A549 (cell line): ENCODE data around the gene QRICH1. TPM values are rescaled to one million over a fixed set of nuclear protein-coding genes. Genes with fewer than 3 reads are reported as not detected.

Experiments
- ATAC-seq, 2 experiments: fragments of 200-7000 bp in 1 of 2; fragments of >200 bp in 1 of 2; cut with Nextera tagmentation in 1 of 2; cut with Tn5 transposase in 1 of 2; 3 replicates each; pipeline versions ENCODE4 v1.8.0 to v1.9.1; 2018 to 2020; ENCODE audit warnings: mild to moderate bottlenecking in 1 of 2, moderate library complexity in 1 of 2
- CTCF ChIA-PET: fragments of 300-600 bp; sonication (Branson Sonifier 250); formaldehyde crosslinking; extraction: SDS; loops from one replicate; lab custom pipeline; 2021; ENCODE audit warnings: antibody characterized with exemption, inconsistent platforms; lab: Yijun Ruan, JAX
- POLR2A ChIA-PET: fragments of 350-600 bp; formaldehyde crosslinking; extraction: SDS; loops from one replicate; lab custom pipeline; 2021; ENCODE audit warnings: antibody characterized with exemption, inconsistent platforms; lab: Yijun Ruan, JAX
- DNase-seq, 2 experiments: peaks; one replicate each; pipeline versions ENCODE4 v3.0.0 to v3.0.0-alpha.2; 2011 to 2016; ENCODE audit warnings: low read depth in 1 of 2, low spot score in 1 of 2
- FAIRE-seq: peaks from 2 replicates; lab custom pipeline; 2011; peaks lifted over from hg19 to GRCh38; lab: Jason Lieb, UNC
- H3K27ac ChIP-seq, 2 experiments: fragments of >200 bp; sonication (Bioruptor Twin); formaldehyde crosslinking; 3 replicates each; pipeline ENCODE4 v1.5.1; 2016 to 2017
- H3K4me1 ChIP-seq: fragments of >200 bp; sonication (Bioruptor Twin); formaldehyde crosslinking; 3 replicates; pipeline ENCODE4 v1.6.1; 2016
- H3K4me2 ChIP-seq: fragments of >200 bp; sonication (Bioruptor Twin); formaldehyde crosslinking; 3 replicates; pipeline ENCODE4 v1.6.1; 2016
- H3K4me3 ChIP-seq: fragments of >200 bp; sonication (Bioruptor Twin); formaldehyde crosslinking; 3 replicates; pipeline ENCODE4 v1.5.1; 2016
- H3K9me3 ChIP-seq: fragments of >200 bp; sonication (Bioruptor Twin); formaldehyde crosslinking; 3 replicates; pipeline ENCODE4 v1.6.1; 2016
- BCL3 ChIP-seq: fragments of >200 bp; sonication (Bioruptor Twin); formaldehyde crosslinking; IDR thresholded peaks from 3 replicates; pipeline ENCODE4 v1.6.1; 2016
- CBX2 ChIP-seq: fragments of 200-600 bp; sonication (generic); IDR thresholded peaks from 2 replicates; pipeline ENCODE4 v1.6.1; 2016; ENCODE audit warnings: low read depth, mild to moderate bottlenecking, borderline replicate concordance
- CBX8 ChIP-seq: fragments of 200-600 bp; sonication (generic); IDR thresholded peaks from 2 replicates; pipeline ENCODE4 v1.6.1; 2016
- CEBPB ChIP-seq, 2 experiments: fragments of >200 bp in 1 of 2; sonication (Bioruptor Twin) in 1 of 2; formaldehyde crosslinking in 1 of 2; IDR thresholded peaks; 2 replicates each; pipeline ENCODE4 v1.6.1; 2012 to 2016
- EHF ChIP-seq: fragments of 250-450 bp; sonication (Bioruptor Pico); IDR thresholded peaks from 2 replicates; pipeline ENCODE4 v1.5.0; 2020; ENCODE audit warnings: mild to moderate bottlenecking
- EHMT2 ChIP-seq: fragments of 200-600 bp; sonication (generic); IDR thresholded peaks from 2 replicates; pipeline ENCODE4 v1.6.1; 2016; ENCODE audit warnings: antibody characterized with exemption, low read depth, mild to moderate bottlenecking, moderate library complexity
- EP300 ChIP-seq, 2 experiments: fragments of >200 bp; sonication (Bioruptor Twin); formaldehyde crosslinking; IDR thresholded peaks; 2 replicates in 1 of 2; 3 replicates in 1 of 2; pipeline ENCODE4 v1.6.1; 2016 to 2017
- FOSB ChIP-seq: fragments of 250-450 bp; sonication (Bioruptor Pico); IDR thresholded peaks from 2 replicates; pipeline ENCODE4 v1.5.0; 2020; ENCODE audit warnings: mild to moderate bottlenecking, moderate library complexity
- HEYL ChIP-seq: fragments of 250-450 bp; sonication (Bioruptor Pico); IDR thresholded peaks from 2 replicates; pipeline ENCODE4 v1.8.0; 2021; ENCODE audit warnings: mild to moderate bottlenecking, moderate library complexity
- HOXB5 ChIP-seq: fragments of 250-450 bp; sonication (Bioruptor Pico); IDR thresholded peaks from 2 replicates; pipeline ENCODE4 v1.5.0; 2020; ENCODE audit warnings: mild to moderate bottlenecking, moderate library complexity
- KDM1A ChIP-seq: fragments of 200-600 bp; sonication (generic); IDR thresholded peaks from 2 replicates; pipeline ENCODE4 v1.6.1; 2016; ENCODE audit warnings: low read depth, mild to moderate bottlenecking
- PBX3 ChIP-seq: IDR thresholded peaks from 2 replicates; pipeline ENCODE4 v1.6.1; 2012
- RAD21 ChIP-seq, 2 experiments: fragments of >200 bp in 1 of 2; sonication (Bioruptor Twin) in 1 of 2; formaldehyde crosslinking in 1 of 2; IDR thresholded peaks in 1 of 2; conservative IDR thresholded peaks in 1 of 2; 2 replicates in 1 of 2; 3 replicates in 1 of 2; pipeline ENCODE4 v1.6.1; 2012 to 2018; ENCODE audit warnings: inconsistent platforms in 1 of 2
- RCOR1 ChIP-seq: fragments of 150-350 bp; IDR thresholded peaks from 2 replicates; pipeline ENCODE4 v1.6.1; 2014; ENCODE audit warnings: antibody characterized with exemption, low read length, low read depth
- RFX5 ChIP-seq: fragments of 450-650 bp; IDR thresholded peaks from 2 replicates; pipeline ENCODE4 v1.7.1; 2014; ENCODE audit warnings: antibody characterized with exemption, mild to moderate bottlenecking, moderate library complexity
- TFCP2L1 ChIP-seq: fragments of 250-450 bp; sonication (Bioruptor Pico); IDR thresholded peaks from 2 replicates; pipeline ENCODE4 v1.5.0; 2021; ENCODE audit warnings: mild to moderate bottlenecking
- ZFP36 ChIP-seq: fragments of 450-650 bp; IDR thresholded peaks from 2 replicates; pipeline ENCODE4 v1.6.1; 2014; ENCODE audit warnings: borderline replicate concordance; ENCODE audit not compliant: partially characterized antibody
- WGBS: methylation state at CpG from one replicate; pipeline ENCODE4 v1.1.6; 2017; ENCODE audit errors: missing lambda C conversion rate; 5-methylcytosine and 5-hydroxymethylcytosine counted together
- polyA plus RNA-seq, 4 experiments: library from polyadenylated mRNA; depleted of rRNA in 3 of 4; stranded (reverse); fragments of >200 nt; fragmentation: RNase III in 1 of 4; extraction: RNeasy Plus Mini Kit Qiagen cat#74134 plus additional on column Dnase treatment in 1 of 4; gene quantifications; 2 replicates in 3 of 4; 3 replicates in 1 of 4; pipeline ENCODE4 v1.2.3, GENCODE V29; 2011 to 2017
- TF ChIP-seq, protein P1 (sequence below): fragments of 250-450 bp; sonication (Bioruptor Pico); IDR thresholded peaks from 2 replicates; pipeline ENCODE4 v1.5.0; 2020; ENCODE audit warnings: low read depth, mild to moderate bottlenecking, moderate library complexity
- TF ChIP-seq, protein P2 (sequence below): IDR thresholded peaks from 2 replicates; pipeline ENCODE4 v1.6.1; 2012; ENCODE audit warnings: low read depth, borderline replicate concordance

Gene QRICH1
- polyA plus RNA-seq, 2 of the 4 experiments (the other 2 are of a cell fraction), result 47.9 to 53.8 TPM

DNA sequence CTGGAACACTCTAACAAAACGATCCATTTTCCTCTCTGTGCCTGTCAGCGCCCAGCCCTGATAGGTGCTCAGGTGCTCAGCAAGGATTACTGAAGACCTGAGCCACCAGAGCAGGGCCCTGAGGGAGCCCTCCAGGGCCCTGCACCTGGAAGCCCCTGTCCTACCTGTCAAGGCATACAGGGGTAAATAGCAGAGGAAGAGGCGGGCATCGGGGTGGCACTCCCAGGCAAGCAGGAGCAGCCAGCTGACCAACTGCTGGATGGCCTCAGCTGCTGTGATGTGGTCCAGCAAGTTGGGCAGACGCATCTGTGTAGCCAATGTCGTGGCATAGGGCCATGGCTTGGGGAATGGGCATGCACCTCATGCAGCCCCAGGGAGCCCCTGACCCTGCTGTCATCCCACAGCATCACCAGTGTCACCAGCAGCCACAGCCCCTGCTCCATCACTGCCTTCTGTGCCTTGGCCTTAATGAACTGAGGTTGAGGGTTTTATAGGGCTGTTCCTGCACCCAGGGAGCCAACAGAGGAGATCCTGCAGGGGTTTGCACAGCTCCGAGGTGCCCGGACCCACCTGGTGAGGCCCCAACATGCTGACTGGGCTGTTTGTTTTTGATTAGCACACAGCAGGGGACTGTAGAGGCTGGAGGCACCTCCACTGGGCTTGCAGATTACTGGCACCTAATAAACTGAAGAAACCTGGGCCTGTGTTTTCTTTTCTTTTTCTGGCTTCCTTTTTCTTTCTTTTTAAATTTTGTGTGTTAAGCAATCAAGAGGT is 94.6 kb downstream of the QRICH1 start:
- no peak overlapping the region for H3K4me3 ChIP-seq

GRCh38 chr3:48997714-48998637 is 95.9 kb downstream of the QRICH1 start:
- Histone ChIP-seq H3K4me2 (no peak overlapping the region), H3K4me1 (no peaks in the 10 kb centered on the region), H3K9me3 (no peaks in the 10 kb centered on the region), H3K4me3 (no peak overlapping the region), H3K27ac (no peak overlapping the region)
- TF ChIP-seq RAD21 (conservative IDR thresholded peaks at IDR 0.05 in 1 of 2, IDR thresholded peaks at IDR 0.05 in 1 of 2), result no peak
- TF ChIP-seq CBX2, result no peak
- TF ChIP-seq PBX3, result no peak
- TF ChIP-seq RCOR1, result no peak
- TF ChIP-seq EHF, result no peak
- no peak for TF ChIP-seq EHMT2
- TF ChIP-seq EP300 (IDR thresholded peaks at IDR 0.05), result no peak
- TF ChIP-seq, protein P1, sequence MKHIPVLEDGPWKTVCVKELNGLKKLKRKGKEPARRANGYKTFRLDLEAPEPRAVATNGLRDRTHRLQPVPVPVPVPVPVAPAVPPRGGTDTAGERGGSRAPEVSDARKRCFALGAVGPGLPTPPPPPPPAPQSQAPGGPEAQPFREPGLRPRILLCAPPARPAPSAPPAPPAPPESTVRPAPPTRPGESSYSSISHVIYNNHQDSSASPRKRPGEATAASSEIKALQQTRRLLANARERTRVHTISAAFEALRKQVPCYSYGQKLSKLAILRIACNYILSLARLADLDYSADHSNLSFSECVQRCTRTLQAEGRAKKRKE, result no peak
- no peak for TF ChIP-seq ZFP36
- no peak for TF ChIP-seq BCL3
- no peak for TF ChIP-seq HEYL (CRISPR knock-in tag)
- no peak for TF ChIP-seq CBX8
- no peak for TF ChIP-seq HOXB5 (CRISPR knock-in tag)
- CTCF ChIA-PET, result interaction anchor here (0.6 to 30.1 kb wide), 4 partner anchors 7 to 167 kb away, joined by 3 to 385 read pairs (median 194); partner anchors contain the start of genes DALRD3, NDUFAF3, P4HTM and WDR6
- 89% methylated on average over 14 of the region's 20 CpGs for WGBS
- no peak for FAIRE-seq
- POLR2A ChIA-PET, result interaction anchor here (0.6 to 2.1 kb wide), 2 partner anchors 9 to 10 kb away, joined by 4 to 8 read pairs; partner anchors contain the start of gene WDR6
- no peak for ATAC-seq
- DNase-seq, result no peak

More for the DNA sequence above, 94.6 kb downstream of the QRICH1 start:
- POLR2A ChIA-PET, result no interaction called here
- CTCF ChIA-PET, result interaction anchor here (16.7 to 30.1 kb wide), 2 partner anchors 8 to 13 kb away, joined by 385 read pairs; partner anchors contain the start of genes DALRD3, NDUFAF3, P4HTM and WDR6
- FAIRE-seq, result no peak
- 92% methylated on average over 7 of the region's 8 CpGs for WGBS
- no peak overlapping the region for H3K27ac ChIP-seq
- no peaks in the 10 kb centered on the region for H3K9me3 ChIP-seq
- no peak for DNase-seq
- H3K4me1 ChIP-seq, result no peaks in the 10 kb centered on the region
- no peak for TF ChIP-seq RFX5
- no peak for TF ChIP-seq EHF
- TF ChIP-seq TFCP2L1 (CRISPR knock-in tag), result no peak
- TF ChIP-seq, protein P2, sequence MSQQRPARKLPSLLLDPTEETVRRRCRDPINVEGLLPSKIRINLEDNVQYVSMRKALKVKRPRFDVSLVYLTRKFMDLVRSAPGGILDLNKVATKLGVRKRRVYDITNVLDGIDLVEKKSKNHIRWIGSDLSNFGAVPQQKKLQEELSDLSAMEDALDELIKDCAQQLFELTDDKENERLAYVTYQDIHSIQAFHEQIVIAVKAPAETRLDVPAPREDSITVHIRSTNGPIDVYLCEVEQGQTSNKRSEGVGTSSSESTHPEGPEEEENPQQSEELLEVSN, result no peak
- TF ChIP-seq KDM1A, result no peak
- no peak for TF ChIP-seq BCL3
- no peak for TF ChIP-seq FOSB (CRISPR knock-in tag)
- no peak for TF ChIP-seq CEBPB (IDR thresholded peaks at IDR 0.05)
- TF ChIP-seq RCOR1, result no peak
- TF ChIP-seq, all 56 proteins: peak for 0
- ATAC-seq, result no peak
- no peak overlapping the region for H3K4me2 ChIP-seq
